GM19438 (cell line): Measurements from ENCODE around the gene RAI14.
"Not testable (repeated sequence)": the region's sequence is repeated elsewhere in the genome, so short reads cannot be mapped to it uniquely, and the experiment has no call there.

Source experiments
- ATAC-seq: cut with Tn5 transposase; IDR thresholded peaks from one replicate; pipeline ENCODE4 v1.9.1; 2021; ENCODE audit warnings: low read depth; ENCODE audit not compliant: unreplicated experiment

The RAI14 gene

GRCh38 chr5:34722183-34722582 is 66.1 kb downstream of the RAI14 start:
- no peak for ATAC-seq

- no peak for ATAC-seq
Observed at GRCh38 chr5:34724741-34725140, 68.6 kb downstream of the RAI14 start.

- not testable (repeated sequence) for ATAC-seq
Observed at GRCh38 chr5:34727166-34727749, 71.1 kb downstream of the RAI14 start.

- no peak for ATAC-seq
Observed at GRCh38 chr5:34728236-34728635, 72.1 kb downstream of the RAI14 start.

- no peak for ATAC-seq
Observed at GRCh38 chr5:34731435-34732232, 75.5 kb downstream of the RAI14 start.

GRCh38 chr5:34734326-34734725 is 78.2 kb downstream of the RAI14 start:
- no peak for ATAC-seq

GRCh38 chr5:34735491-34736426 is 79.6 kb downstream of the RAI14 start:
- ATAC-seq = no peak

- ATAC-seq = no peak
Observed at GRCh38 chr5:34736445-34737115, 80.5 kb downstream of the RAI14 start.

GRCh38 chr5:34737731-34738130 is 81.6 kb downstream of the RAI14 start:
- no peak for ATAC-seq

GRCh38 chr5:34738381-34738780 is 82.3 kb downstream of the RAI14 start:
- ATAC-seq = no peak

GRCh38 chr5:34740389-34740806 is 84.3 kb downstream of the RAI14 start:
- no peak for ATAC-seq

GRCh38 chr5:34742061-34742460 is 85.9 kb downstream of the RAI14 start:
- no peak for ATAC-seq

- no peak for ATAC-seq
Observed at GRCh38 chr5:34743878-34744277, 87.8 kb downstream of the RAI14 start.

GRCh38 chr5:34748431-34748830 is 92.3 kb downstream of the RAI14 start:
- ATAC-seq = no peak

GRCh38 chr5:34749431-34749873 is 93.3 kb downstream of the RAI14 start:
- ATAC-seq = no peak

- no peak for ATAC-seq
Observed at GRCh38 chr5:34750206-34750605, 94.1 kb downstream of the RAI14 start.

- no peak for ATAC-seq
Observed at GRCh38 chr5:34751807-34752736, 95.9 kb downstream of the RAI14 start.

- not testable (repeated sequence) for ATAC-seq
Observed at GRCh38 chr5:34753236-34753635, 97.1 kb downstream of the RAI14 start.

- no peak for ATAC-seq
Observed at GRCh38 chr5:34755926-34756325, 99.8 kb downstream of the RAI14 start.
